Fibroblast of villous mesenchyme (primary cell): ENCODE measurements around the gene PMS1. TPM values are rescaled to one million over a fixed set of nuclear protein-coding genes. Genes with fewer than 3 reads are reported as not detected.
A peak's percentile ranks its signal among the peaks of the same experiment; 100 is the strongest.

Experiments
- DNase-seq: peaks from one replicate; pipeline ENCODE4 v3.0.0-alpha.2; 2010; ENCODE audit warnings: low read depth
- H3K4me3 ChIP-seq: 2 replicates; pipeline ENCODE4 v1.5.1; 2011; ENCODE audit warnings: low read depth, mild to moderate bottlenecking, low read length
- total RNA-seq: library from RNA; depleted of rRNA; stranded (reverse); fragments of >200 nt; gene quantifications from 2 replicates; pipeline ENCODE4 v1.2.3, GENCODE V29; 2012
- TF ChIP-seq, protein P1 (sequence below): IDR thresholded peaks from 2 replicates; pipeline ENCODE4 v1.5.1; 2012; ENCODE audit warnings: low read depth, mild to moderate bottlenecking, low read length; ENCODE audit not compliant: insufficient read depth

Gene PMS1
- total RNA-seq, 1 donor, result 40.2 TPM

GRCh38 chr2:189794310-189794709 is 10.1 kb downstream of the PMS1 start:
- no peak overlapping the region for H3K4me3 ChIP-seq
- DNase-seq, result no peak
- TF ChIP-seq, protein P1, sequence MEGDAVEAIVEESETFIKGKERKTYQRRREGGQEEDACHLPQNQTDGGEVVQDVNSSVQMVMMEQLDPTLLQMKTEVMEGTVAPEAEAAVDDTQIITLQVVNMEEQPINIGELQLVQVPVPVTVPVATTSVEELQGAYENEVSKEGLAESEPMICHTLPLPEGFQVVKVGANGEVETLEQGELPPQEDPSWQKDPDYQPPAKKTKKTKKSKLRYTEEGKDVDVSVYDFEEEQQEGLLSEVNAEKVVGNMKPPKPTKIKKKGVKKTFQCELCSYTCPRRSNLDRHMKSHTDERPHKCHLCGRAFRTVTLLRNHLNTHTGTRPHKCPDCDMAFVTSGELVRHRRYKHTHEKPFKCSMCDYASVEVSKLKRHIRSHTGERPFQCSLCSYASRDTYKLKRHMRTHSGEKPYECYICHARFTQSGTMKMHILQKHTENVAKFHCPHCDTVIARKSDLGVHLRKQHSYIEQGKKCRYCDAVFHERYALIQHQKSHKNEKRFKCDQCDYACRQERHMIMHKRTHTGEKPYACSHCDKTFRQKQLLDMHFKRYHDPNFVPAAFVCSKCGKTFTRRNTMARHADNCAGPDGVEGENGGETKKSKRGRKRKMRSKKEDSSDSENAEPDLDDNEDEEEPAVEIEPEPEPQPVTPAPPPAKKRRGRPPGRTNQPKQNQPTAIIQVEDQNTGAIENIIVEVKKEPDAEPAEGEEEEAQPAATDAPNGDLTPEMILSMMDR, result no peak

DNA sequence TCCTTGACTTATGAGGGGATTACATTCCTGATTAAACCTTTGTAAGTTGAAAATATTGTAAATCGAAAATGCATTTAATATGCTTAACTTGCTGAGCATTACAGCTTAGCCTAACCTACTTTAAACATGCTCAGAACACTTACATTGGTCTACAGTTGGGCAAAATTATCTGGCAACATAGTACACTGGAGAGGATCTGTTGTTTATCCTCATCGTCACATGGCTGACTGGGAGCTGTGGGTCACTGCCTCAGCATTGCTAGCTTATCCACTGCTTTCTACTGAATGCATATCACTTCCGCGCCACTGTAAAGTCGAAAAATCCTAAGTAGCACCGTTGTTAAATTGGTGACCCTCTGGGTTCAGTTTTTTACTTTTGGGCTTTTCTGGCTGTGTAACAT is 13.7 kb downstream of the PMS1 start:
- DNase-seq, result no peak

GRCh38 chr2:189798312-189799029 is 14.2 kb downstream of the PMS1 start:
- TF ChIP-seq, protein P1, result peak; percentile 56
- DNase-seq, result peak; percentile 63
- H3K4me3 ChIP-seq, result no peak overlapping the region

More for the DNA sequence above, 13.7 kb downstream of the PMS1 start:
- H3K4me3 ChIP-seq, result no peak overlapping the region
- TF ChIP-seq, protein P1, result no peak

- no peak overlapping the region for H3K4me3 ChIP-seq
- DNase-seq, result no peak
- TF ChIP-seq, protein P1, result no peak
Measured at GRCh38 chr2:189799030-189799331, 14.7 kb downstream of the PMS1 start.

GRCh38 chr2:189799531-189799930 is 15.3 kb downstream of the PMS1 start:
- DNase-seq, result peak; percentile 59
- TF ChIP-seq, protein P1, result no peak

DNA sequence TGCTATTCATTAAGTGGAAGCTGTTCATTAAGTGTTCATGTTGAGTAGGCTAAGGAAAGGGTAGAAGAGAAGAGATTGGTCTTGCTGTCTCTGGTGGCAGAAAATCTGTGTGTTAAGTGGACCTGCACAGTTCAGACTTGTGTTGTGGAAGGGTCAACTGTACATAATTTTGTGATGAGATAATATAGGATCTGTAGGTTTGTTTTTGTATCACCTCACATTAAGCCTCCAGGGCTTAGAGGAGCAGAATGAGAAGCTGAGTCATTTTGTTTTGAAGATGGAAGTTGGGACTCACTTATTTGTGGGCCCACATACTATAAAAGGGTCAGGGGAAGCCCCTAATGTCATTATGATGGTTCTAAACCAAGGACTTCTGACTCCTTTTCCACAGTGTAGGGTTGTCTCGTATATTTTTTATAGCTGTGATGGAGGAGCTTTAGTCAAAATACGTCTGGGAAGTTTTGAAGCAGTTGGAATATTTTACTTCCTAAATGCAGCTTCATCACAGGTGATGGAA is 18.2 kb downstream of the PMS1 start:
- no peak overlapping the region for H3K4me3 ChIP-seq
- no peak for DNase-seq
- TF ChIP-seq, protein P1, result no peak

More at GRCh38 chr2:189799531-189799930, 15.3 kb downstream of the PMS1 start:
- no peak overlapping the region for H3K4me3 ChIP-seq

- DNase-seq, result no peak
- no peak overlapping the region for H3K4me3 ChIP-seq
- TF ChIP-seq, protein P1, result no peak
Measured at GRCh38 chr2:189803431-189803830, 19.2 kb downstream of the PMS1 start.
